H1 (cell line): Measurements from ENCODE around the gene CCS. TPM values are rescaled to one million over a fixed set of nuclear protein-coding genes. Genes with fewer than 3 reads are reported as not detected.

Source experiments
- CTCF ChIA-PET: fragments of 300-600 bp; sonication (Branson Sonifier 250); formaldehyde crosslinking; loops from one replicate; lab custom pipeline; 2021; ENCODE audit not compliant: partially characterized antibody; lab: Charles Lee
- POLR2A ChIA-PET: fragments of 300-600 bp; sonication (Branson Sonifier 250); formaldehyde crosslinking; loops from one replicate; lab custom pipeline; 2021; ENCODE audit warnings: inconsistent platforms; ENCODE audit not compliant: partially characterized antibody; lab: Charles Lee
- DNase-seq, 2 experiments: peaks; one replicate each; pipeline versions ENCODE4 v3.0.0 to v3.0.0-alpha.2; 2010 to 2022; ENCODE audit warnings: low spot score in 2 of 2, low read depth in 1 of 2, mixed read lengths in 1 of 2
- FAIRE-seq: peaks from 2 replicates; lab custom pipeline; 2011; peaks lifted over from hg19 to GRCh38; lab: Jason Lieb, UNC
- H2AFZ ChIP-seq: 2 replicates; pipeline ENCODE4 v1.8.1; 2012; ENCODE audit warnings: low read length, inconsistent platforms
- H2AK5ac ChIP-seq: 2 replicates; pipeline ENCODE4 v1.6.1; 2013; ENCODE audit warnings: low read depth, low read length
- H2BK120ac ChIP-seq: replicated peaks from 2 replicates; pipeline ENCODE3; 2013; ENCODE audit warnings: low read depth, low read length, inconsistent platforms
- H2BK12ac ChIP-seq: 2 replicates; pipeline ENCODE4 v1.6.1; 2013; ENCODE audit warnings: low read depth, low read length
- H2BK15ac ChIP-seq: 2 replicates; pipeline ENCODE4 v1.6.1; 2013; ENCODE audit warnings: low read length
- H2BK20ac ChIP-seq: 2 replicates; pipeline ENCODE4 v1.6.1; 2013; ENCODE audit warnings: low read length
- H2BK5ac ChIP-seq: 2 replicates; pipeline ENCODE4 v1.6.1; 2013; ENCODE audit warnings: low read depth, low read length
- H3K14ac ChIP-seq: 2 replicates; pipeline ENCODE4 v1.6.1; 2013; ENCODE audit warnings: inconsistent platforms; ENCODE audit not compliant: insufficient read length
- H3K18ac ChIP-seq: 2 replicates; pipeline ENCODE4 v1.6.1; 2013; ENCODE audit warnings: low read length; ENCODE audit errors: extremely low read depth
- H3K23ac ChIP-seq: 2 replicates; pipeline ENCODE4 v1.6.1; 2013; ENCODE audit warnings: inconsistent platforms; ENCODE audit not compliant: insufficient read length
- H3K23me2 ChIP-seq: 2 replicates; pipeline ENCODE4 v1.6.1; 2013; ENCODE audit warnings: low read depth, low read length
- H3K27ac ChIP-seq: 2 replicates; pipeline ENCODE4 v1.6.1; 2011; ENCODE audit warnings: low read depth, low read length, inconsistent platforms
- H3K27me3 ChIP-seq, 4 experiments: replicated peaks in 1 of 4; 1 replicate in 1 of 4; 2 replicates in 3 of 4; pipeline versions ENCODE4 v1.6.1 to v1.8.1; 2011 to 2013; ENCODE audit warnings: low read length in 3 of 4, mild to moderate bottlenecking in 3 of 4, inconsistent platforms in 2 of 4, mixed read lengths in 2 of 4, moderate library complexity in 1 of 4; ENCODE audit not compliant: control insufficient read depth in 3 of 4, insufficient read depth in 3 of 4; ENCODE audit errors: extremely low read depth in 1 of 4
- H3K36me3 ChIP-seq, 4 experiments: 2 replicates each; pipeline versions ENCODE4 v1.6.1 to v1.8.1; 2011 to 2013; ENCODE audit warnings: mild to moderate bottlenecking in 4 of 4, low read length in 3 of 4, moderate library complexity in 2 of 4, control low read depth in 1 of 4, inconsistent platforms in 1 of 4; ENCODE audit not compliant: insufficient read depth in 4 of 4, control insufficient read depth in 2 of 4
- H3K4ac ChIP-seq: replicated peaks from 2 replicates; pipeline ENCODE3; 2013; ENCODE audit warnings: low read length, low read depth, mixed read lengths, inconsistent platforms; ENCODE audit not compliant: insufficient read length
- H3K4me1 ChIP-seq, 4 experiments: replicated peaks in 1 of 4; 1 replicate in 1 of 4; 2 replicates in 3 of 4; pipeline versions ENCODE4 v1.6.1 to v1.8.1; 2011 to 2013; ENCODE audit warnings: low read length in 3 of 4, inconsistent platforms in 2 of 4, mixed read lengths in 1 of 4; ENCODE audit not compliant: insufficient read depth in 4 of 4, control insufficient read depth in 3 of 4
- H3K4me2 ChIP-seq, 2 experiments: 2 replicates each; pipeline versions ENCODE4 v1.6.1 to v1.8.1; 2011 to 2013; ENCODE audit warnings: low read depth in 2 of 2, low read length in 2 of 2, control low read depth in 1 of 2, inconsistent platforms in 1 of 2, mild to moderate bottlenecking in 1 of 2; ENCODE audit not compliant: insufficient read depth in 1 of 2
- H3K4me3 ChIP-seq, 4 experiments: fragments of 200-600, 300-600 bp in 1 of 4; sonication (generic), shearing (Covaris generic), sonication (Bioruptor Twin) in 1 of 4; 2 replicates each; pipeline versions ENCODE4 v1.5.1 to v1.8.1; 2011 to 2016; ENCODE audit warnings: low read length in 4 of 4, low read depth in 3 of 4, control low read depth in 2 of 4, inconsistent platforms in 2 of 4, mild to moderate bottlenecking in 2 of 4, mixed read lengths in 1 of 4, moderate library complexity in 1 of 4; ENCODE audit not compliant: insufficient read depth in 2 of 4; ENCODE audit errors: extremely low read depth in 1 of 4
- H3K56ac ChIP-seq: replicated peaks from 2 replicates; pipeline ENCODE3; 2013; ENCODE audit warnings: low read depth, mild to moderate bottlenecking, mixed read lengths, low read length, inconsistent platforms; ENCODE audit not compliant: insufficient read length
- H3K79me1 ChIP-seq: 2 replicates; pipeline ENCODE4 v1.6.1; 2013; ENCODE audit warnings: low read depth, low read length, control low read depth
- H3K79me2 ChIP-seq, 2 experiments: 2 replicates each; pipeline versions ENCODE4 v1.6.1 to v1.8.1; 2012 to 2013; ENCODE audit warnings: low read length in 2 of 2, mild to moderate bottlenecking in 2 of 2, inconsistent platforms in 1 of 2; ENCODE audit not compliant: insufficient read depth in 2 of 2, control insufficient read depth in 1 of 2
- H3K9ac ChIP-seq, 4 experiments: replicated peaks in 1 of 4; 1 replicate in 1 of 4; 2 replicates in 3 of 4; pipeline versions ENCODE4 v1.6.1 to v1.8.1; 2011 to 2013; ENCODE audit warnings: low read depth in 3 of 4, low read length in 3 of 4, control low read depth in 2 of 4, mild to moderate bottlenecking in 2 of 4, moderate library complexity in 2 of 4, inconsistent platforms in 1 of 4; ENCODE audit errors: extremely low read depth in 1 of 4
- H3K9me3 ChIP-seq, 2 experiments: 2 replicates each; pipeline versions ENCODE4 v1.6.1 to v1.8.1; 2012 to 2013; ENCODE audit warnings: mild to moderate bottlenecking in 2 of 2, moderate library complexity in 2 of 2, control low read depth in 1 of 2, inconsistent platforms in 1 of 2, low read depth in 1 of 2, low read length in 1 of 2, mixed read lengths in 1 of 2; ENCODE audit not compliant: insufficient read depth in 2 of 2
- H4K20me1 ChIP-seq, 2 experiments: replicated peaks in 1 of 2; 2 replicates each; pipeline versions ENCODE3 to v1.8.1; 2011 to 2013; ENCODE audit warnings: inconsistent platforms in 2 of 2, low read length in 2 of 2, mild to moderate bottlenecking in 1 of 2; ENCODE audit not compliant: insufficient read depth in 2 of 2, control insufficient read depth in 1 of 2
- H4K5ac ChIP-seq: 2 replicates; pipeline ENCODE4 v1.6.1; 2013; ENCODE audit warnings: low read length, low read depth, mixed read lengths, inconsistent platforms; ENCODE audit not compliant: insufficient read length
- H4K8ac ChIP-seq: 2 replicates; pipeline ENCODE4 v1.8.0; 2013; ENCODE audit warnings: mild to moderate bottlenecking, moderate library complexity, low read length, inconsistent platforms; ENCODE audit not compliant: insufficient read depth; ENCODE audit errors: extremely low read depth
- H4K91ac ChIP-seq: replicated peaks from 2 replicates; pipeline ENCODE3; 2013; ENCODE audit warnings: low read length, mixed read lengths, inconsistent platforms; ENCODE audit not compliant: insufficient read length
- E2F6 ChIP-seq: IDR thresholded peaks from 2 replicates; pipeline ENCODE4 v1.6.1; 2012; ENCODE audit warnings: inconsistent platforms
- MAX ChIP-seq: IDR thresholded peaks from 2 replicates; pipeline ENCODE4 v1.6.1; 2012; ENCODE audit warnings: inconsistent platforms
- TCF12 ChIP-seq: IDR thresholded peaks from 2 replicates; pipeline ENCODE4 v1.6.1; 2011; ENCODE audit warnings: low read depth, mild to moderate bottlenecking, low read length
- WGBS, 2 experiments: shearing (Covaris generic) in 1 of 2; methylation state at CpG; one replicate each; pipeline versions ENCODE4 v1.1.6 to v1.1.7; 2013 to 2015; ENCODE audit warnings: low lambda C conversion rate in 2 of 2, mixed read lengths in 2 of 2, inconsistent platforms in 1 of 2, low coverage in 1 of 2, missing lambda C conversion rate in 1 of 2; ENCODE audit not compliant: insufficient replicate concordance in 2 of 2, insufficient coverage in 1 of 2, insufficient read length in 1 of 2; ENCODE audit errors: extremely low coverage in 1 of 2, missing lambda C conversion rate in 1 of 2; 5-methylcytosine and 5-hydroxymethylcytosine counted together
- polyA plus RNA-seq, 7 experiments: library from polyadenylated mRNA; depleted of rRNA in 3 of 7; stranded (reverse) in 5 of 7; unstranded in 2 of 7; fragments of >200 nt in 5 of 7; fragments of 200-250 nt in 2 of 7; gene quantifications; 1 replicate in 5 of 7; 2 replicates in 1 of 7; 4 replicates in 1 of 7; pipeline versions ENCODE4 v1.2.1 to v1.2.3, GENCODE V29; 2011 to 2013; ENCODE audit warnings: missing spikeins in 2 of 7, mixed read lengths in 2 of 7
- total RNA-seq: library from RNA; stranded (reverse); fragmentation: NEBNext Ultra II Directional; extraction: Animal tissue kit (Norgen Biotek cat#: 25700); gene quantifications from 2 replicates; pipeline ENCODE4 v1.2.1, GENCODE V29; 2021

Gene CCS
- total and polyA plus RNA-seq, 2 of the 8 experiments (the other 6 are each of a cell fraction or from before 2014, with no cell fraction given), result 37.1 to 37.7 TPM

GRCh38 chr11:66568124-66568916 is 24.7 kb upstream of the CCS start, which contains the start of gene CTSF:
Gene CTSF, minus strand, starts transcription at chr11:66568606. Its CDS starts 120 bp downstream, at chr11:66568486.
- no peaks in the 10 kb centered on the region for H4K20me1 ChIP-seq
- H3K18ac ChIP-seq, result peak within 1 kb of the TSS; percentile 71; the same call in 1 of the 2 replicates
- peak within 1 kb of the TSS; percentile 94 for H3K4ac ChIP-seq
- no peak within 1 kb of the TSS for H2AFZ ChIP-seq
- peak within 1 kb of the TSS; percentile 11; the same call in 1 of the 2 replicates for H2BK12ac ChIP-seq
- H2BK120ac ChIP-seq, result peak within 1 kb of the TSS; percentile 74
- no peak within 1 kb of the TSS for H3K23ac ChIP-seq
- peaks cover 0 to 5% (median 1%) of the 10 kb centered on the region in 4 experiments; a peak in 3 of 8 replicates for H3K36me3 ChIP-seq
- H2BK5ac ChIP-seq, result peak within 1 kb of the TSS; percentile 2; the same call in 1 of the 2 replicates
- peak; percentile 37; the same call in 1 of the 2 replicates for TF ChIP-seq E2F6
- TF ChIP-seq MAX, result peak; percentile 36; the same call in 1 of the 2 replicates
- no peak for TF ChIP-seq TCF12
- DNase-seq (no peak), FAIRE-seq (no peak)
- peak within 1 kb of the TSS; percentile 84 for H4K91ac ChIP-seq
- no peaks in the 10 kb centered on the region for H3K23me2 ChIP-seq
- CTCF ChIA-PET, result interaction anchor here (0.7 to 4.6 kb wide), 8 partner anchors 11 to 1081 kb away, joined by 3 to 46 read pairs (median 3); partner anchors contain the start of genes CCDC87 and CCS
- H3K4me2 ChIP-seq, result peak within 1 kb of the TSS in 1 of 2 experiments; percentile 11; a peak in 1 of 4 replicates
- H3K9ac ChIP-seq, result no peak within 1 kb of the TSS
- H3K27ac ChIP-seq, result no peak within 1 kb of the TSS; the same call in 1 of the 2 replicates
- H3K9me3 ChIP-seq, result peaks cover 2 to 4% of the 10 kb centered on the region in 2 experiments; a peak in 1 of 4 replicates
- no peak within 1 kb of the TSS for H3K14ac ChIP-seq
- H3K27me3 ChIP-seq, result no peaks in the 10 kb centered on the region
- whole genome bisulfite sequencing, 2 experiments, result 95% methylated on average over 35 of the region's 77 CpGs; no CpG with 5 or more reads in 1 of the 2 experiments
- no peaks in the 10 kb centered on the region for H3K79me1 ChIP-seq
- peak within 1 kb of the TSS; percentile 63 for H2BK20ac ChIP-seq
- no peak within 1 kb of the TSS for H3K56ac ChIP-seq
- POLR2A ChIA-PET, result interaction anchor here (0.7 to 4.8 kb wide), 21 partner anchors 9 to 110 kb away, joined by 3 to 51 read pairs (median 7); partner anchors contain the start of genes ACTN3, CCDC87, CCS and RBM14
- no peak within 1 kb of the TSS for H2AK5ac ChIP-seq
- H2BK15ac ChIP-seq, result no peak within 1 kb of the TSS
- H4K5ac ChIP-seq, result peak within 1 kb of the TSS; percentile 83
- H3K79me2 ChIP-seq, result no peaks in the 10 kb centered on the region
- peak within 1 kb of the TSS; percentile 91 for H4K8ac ChIP-seq
- H3K4me1 ChIP-seq, result peaks cover 11 to 20% (median 14%) of the 10 kb centered on the region in 4 experiments; a peak in 6 of 7 replicates
- H3K4me3 ChIP-seq, result no peak within 1 kb of the TSS; a peak in 1 of 8 replicates
